HG02870 (cell line): ENCODE data around the gene KRT33B.

ENCODE experiments used
- ATAC-seq: cut with Tn5 transposase; IDR thresholded peaks from one replicate; pipeline ENCODE4 v1.9.1; 2021; ENCODE audit warnings: mild to moderate bottlenecking, moderate library complexity; ENCODE audit not compliant: unreplicated experiment

The KRT33B gene

GRCh38 chr17:41326173-41327145, 43.2 kb downstream of the KRT33B start:
- no peak for ATAC-seq

GRCh38 chr17:41325611-41326010, 44.0 kb downstream of the KRT33B start:
- no peak for ATAC-seq

- ATAC-seq, result no peak
Observed at GRCh38 chr17:41325126-41325525, 44.5 kb downstream of the KRT33B start.

GRCh38 chr17:41324180-41325075, 45.2 kb downstream of the KRT33B start:
- ATAC-seq, result no peak

GRCh38 chr17:41322903-41323895, 46.4 kb downstream of the KRT33B start:
- no peak for ATAC-seq

GRCh38 chr17:41322094-41322902, 47.3 kb downstream of the KRT33B start:
- ATAC-seq, result no peak

DNA sequence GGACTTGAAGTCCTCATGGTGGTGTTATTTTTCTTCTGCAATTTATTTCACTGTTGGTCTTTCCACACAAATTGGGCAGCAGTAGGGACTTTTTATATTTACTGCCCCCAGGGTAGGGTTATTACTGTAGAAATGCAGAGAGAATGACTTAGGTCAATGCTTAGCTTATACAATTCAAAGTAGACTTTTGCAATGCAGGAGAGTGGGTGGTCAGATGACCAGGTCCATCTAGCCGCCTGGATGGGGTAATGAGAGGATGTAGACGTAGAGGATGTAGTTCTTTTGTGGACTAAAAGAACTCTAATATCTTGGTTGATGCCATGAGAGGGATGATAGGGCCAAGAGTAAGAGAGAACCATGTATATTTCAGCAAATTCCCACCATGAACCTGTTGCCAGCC, 51.4 kb downstream of the KRT33B start:
- ATAC-seq, result no peak

GRCh38 chr17:41315814-41316445, 53.7 kb downstream of the KRT33B start:
- no peak for ATAC-seq

- no peak for ATAC-seq
Observed at GRCh38 chr17:41315204-41315794, 54.3 kb downstream of the KRT33B start, which contains the start of gene KRTAP17-1. Gene KRTAP17-1, minus strand, starts transcription at chr17:41315710. Its CDS starts 60 bp downstream, at chr17:41315650.
